Subcutaneous adipose tissue (tissue), 4 donors: ENCODE measurements around the gene TRNP1. TPM values are rescaled to one million over a fixed set of nuclear protein-coding genes. Genes with fewer than 3 reads are reported as not detected.

Source experiments
- CTCF ChIP-seq: fragments of 450-650 bp; IDR thresholded peaks from one replicate; pipeline ENCODE4 v1.5.1; 2016; ENCODE audit warnings: low read depth, mild to moderate bottlenecking, control low read depth, antibody characterized with exemption, moderate library complexity
- total RNA-seq, 4 donors: library from RNA; depleted of rRNA; stranded (reverse); fragments of >200 nt; gene quantifications; one replicate each; pipeline ENCODE4 v1.1.0, GENCODE V29; 2016

TRNP1 gene
- total RNA-seq, 4 donors from 2014 or later: 0.34 to 3.8 (median 1.7) TPM

GRCh38 chr1:27005166-27005530 lies 11.7 kb downstream of the TRNP1 start:
- no peak for TF ChIP-seq CTCF

- TF ChIP-seq CTCF: no peak
Measured at GRCh38 chr1:27005648-27006496, 12.4 kb downstream of the TRNP1 start.

- no peak for TF ChIP-seq CTCF
Measured at GRCh38 chr1:27006683-27007082, 13.2 kb downstream of the TRNP1 start.

GRCh38 chr1:27007909-27008582 lies 14.6 kb downstream of the TRNP1 start:
- TF ChIP-seq CTCF: no peak

- no peak for TF ChIP-seq CTCF
Measured at GRCh38 chr1:27009601-27010197, 16.2 kb downstream of the TRNP1 start.

- no peak for TF ChIP-seq CTCF
Measured at GRCh38 chr1:27010226-27010994, 16.9 kb downstream of the TRNP1 start.
